SK-N-SH (cell line): Measurements from ENCODE around the gene STYK1.

Experiments
- ELF1 ChIP-seq: IDR thresholded peaks from 2 replicates; pipeline ENCODE4 v1.4.0; 2012
- RAD21 ChIP-seq: IDR thresholded peaks from 2 replicates; pipeline ENCODE4 v1.6.1; 2012; ENCODE audit warnings: mild to moderate bottlenecking, low read length
- RCOR1 ChIP-seq: fragments of 150-350 bp; IDR thresholded peaks from 2 replicates; pipeline ENCODE4 v1.6.1; 2017; ENCODE audit warnings: antibody characterized with exemption, low read length
- YY1 ChIP-seq: IDR thresholded peaks from 2 replicates; pipeline ENCODE4 v1.4.0; 2012; ENCODE audit warnings: low read depth, mild to moderate bottlenecking
- TF ChIP-seq, protein P1 (sequence below): fragments of 200-600 bp; sonication (generic); IDR thresholded peaks from 2 replicates; pipeline ENCODE4 v1.6.1; 2017; ENCODE audit warnings: antibody characterized with exemption, mild to moderate bottlenecking, moderate library complexity
- TF ChIP-seq, protein P2 (sequence below): IDR thresholded peaks from 2 replicates; pipeline ENCODE4 v1.4.0; 2012; ENCODE audit warnings: low read depth, borderline replicate concordance
- TF ChIP-seq, protein P3 (sequence below): IDR thresholded peaks from 2 replicates; pipeline ENCODE4; 2012

DNA sequence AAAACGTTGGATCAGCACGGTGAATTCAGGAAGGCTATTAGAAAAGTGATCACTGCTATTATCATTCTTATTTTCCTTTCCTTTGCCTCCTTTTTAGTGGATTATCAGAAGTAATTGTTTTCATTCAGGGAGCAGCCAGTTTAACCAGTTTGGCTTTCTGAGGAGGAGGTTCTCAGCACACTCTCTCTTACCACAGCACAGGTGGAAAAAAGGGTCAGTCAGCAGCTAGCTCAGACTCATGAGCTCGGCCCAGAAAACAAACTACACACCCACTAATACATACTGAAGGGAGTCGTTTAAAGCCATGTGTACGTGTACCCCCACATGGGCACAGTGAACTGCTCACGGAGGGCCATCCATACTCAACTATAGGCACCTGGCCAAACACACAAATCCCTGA lies 37.2 kb downstream of the STYK1 start:
- TF ChIP-seq, protein P1, sequence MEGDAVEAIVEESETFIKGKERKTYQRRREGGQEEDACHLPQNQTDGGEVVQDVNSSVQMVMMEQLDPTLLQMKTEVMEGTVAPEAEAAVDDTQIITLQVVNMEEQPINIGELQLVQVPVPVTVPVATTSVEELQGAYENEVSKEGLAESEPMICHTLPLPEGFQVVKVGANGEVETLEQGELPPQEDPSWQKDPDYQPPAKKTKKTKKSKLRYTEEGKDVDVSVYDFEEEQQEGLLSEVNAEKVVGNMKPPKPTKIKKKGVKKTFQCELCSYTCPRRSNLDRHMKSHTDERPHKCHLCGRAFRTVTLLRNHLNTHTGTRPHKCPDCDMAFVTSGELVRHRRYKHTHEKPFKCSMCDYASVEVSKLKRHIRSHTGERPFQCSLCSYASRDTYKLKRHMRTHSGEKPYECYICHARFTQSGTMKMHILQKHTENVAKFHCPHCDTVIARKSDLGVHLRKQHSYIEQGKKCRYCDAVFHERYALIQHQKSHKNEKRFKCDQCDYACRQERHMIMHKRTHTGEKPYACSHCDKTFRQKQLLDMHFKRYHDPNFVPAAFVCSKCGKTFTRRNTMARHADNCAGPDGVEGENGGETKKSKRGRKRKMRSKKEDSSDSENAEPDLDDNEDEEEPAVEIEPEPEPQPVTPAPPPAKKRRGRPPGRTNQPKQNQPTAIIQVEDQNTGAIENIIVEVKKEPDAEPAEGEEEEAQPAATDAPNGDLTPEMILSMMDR: no peak
- TF ChIP-seq YY1 (no peak), RCOR1 (no peak), ELF1 (no peak), RAD21 (no peak)
- TF ChIP-seq, protein P2, sequence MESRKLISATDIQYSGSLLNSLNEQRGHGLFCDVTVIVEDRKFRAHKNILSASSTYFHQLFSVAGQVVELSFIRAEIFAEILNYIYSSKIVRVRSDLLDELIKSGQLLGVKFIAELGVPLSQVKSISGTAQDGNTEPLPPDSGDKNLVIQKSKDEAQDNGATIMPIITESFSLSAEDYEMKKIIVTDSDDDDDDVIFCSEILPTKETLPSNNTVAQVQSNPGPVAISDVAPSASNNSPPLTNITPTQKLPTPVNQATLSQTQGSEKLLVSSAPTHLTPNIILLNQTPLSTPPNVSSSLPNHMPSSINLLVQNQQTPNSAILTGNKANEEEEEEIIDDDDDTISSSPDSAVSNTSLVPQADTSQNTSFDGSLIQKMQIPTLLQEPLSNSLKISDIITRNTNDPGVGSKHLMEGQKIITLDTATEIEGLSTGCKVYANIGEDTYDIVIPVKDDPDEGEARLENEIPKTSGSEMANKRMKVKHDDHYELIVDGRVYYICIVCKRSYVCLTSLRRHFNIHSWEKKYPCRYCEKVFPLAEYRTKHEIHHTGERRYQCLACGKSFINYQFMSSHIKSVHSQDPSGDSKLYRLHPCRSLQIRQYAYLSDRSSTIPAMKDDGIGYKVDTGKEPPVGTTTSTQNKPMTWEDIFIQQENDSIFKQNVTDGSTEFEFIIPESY: no peak
- TF ChIP-seq, protein P3, sequence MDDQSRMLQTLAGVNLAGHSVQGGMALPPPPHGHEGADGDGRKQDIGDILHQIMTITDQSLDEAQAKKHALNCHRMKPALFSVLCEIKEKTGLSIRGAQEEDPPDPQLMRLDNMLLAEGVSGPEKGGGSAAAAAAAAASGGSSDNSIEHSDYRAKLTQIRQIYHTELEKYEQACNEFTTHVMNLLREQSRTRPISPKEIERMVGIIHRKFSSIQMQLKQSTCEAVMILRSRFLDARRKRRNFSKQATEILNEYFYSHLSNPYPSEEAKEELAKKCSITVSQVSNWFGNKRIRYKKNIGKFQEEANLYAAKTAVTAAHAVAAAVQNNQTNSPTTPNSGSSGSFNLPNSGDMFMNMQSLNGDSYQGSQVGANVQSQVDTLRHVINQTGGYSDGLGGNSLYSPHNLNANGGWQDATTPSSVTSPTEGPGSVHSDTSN: no peak
